ENCODE data around the gene PLD5.

Gene PLD5

GRCh38 chr1:242524571-242525359 lies at the start of gene PLD5:
Gene PLD5, minus strand, starts transcription at chr1:242524697.
- no peak for DNase-seq (ENCODE audit: low spot score)
- Mint-ChIP-seq H3K27me3 (ENCODE audit: low read depth) (peaks cover 43% of the 10 kb centered on the region), H3K4me1 (ENCODE audit: low read depth) (peaks cover 2% of the 10 kb centered on the region), H3K4me3 (peak within 1 kb of the TSS; percentile 38), H3K27ac (no peak within 1 kb of the TSS), H3K36me3 (ENCODE audit: low read depth) (no peaks in the 10 kb centered on the region), H3K9me3 (no peaks in the 10 kb centered on the region)

GRCh38 chr1:242569867-242570266 lies 45.4 kb upstream of the PLD5 start:
- DNase-seq (ENCODE audit: low spot score): no peak
- no peak overlapping the region for H3K4me3 Mint-ChIP-seq
- H3K36me3 Mint-ChIP-seq (ENCODE audit: low read depth): no peaks in the 10 kb centered on the region
- no peak overlapping the region for H3K27ac Mint-ChIP-seq
- H3K27me3 Mint-ChIP-seq (ENCODE audit: low read depth): no peaks in the 10 kb centered on the region
- H3K9me3 Mint-ChIP-seq: no peaks in the 10 kb centered on the region
- no peaks in the 10 kb centered on the region for H3K4me1 Mint-ChIP-seq (ENCODE audit: low read depth)

- no peak overlapping the region for H3K4me3 Mint-ChIP-seq
- DNase-seq (ENCODE audit: low spot score): no peak
- H3K27ac Mint-ChIP-seq: no peak overlapping the region
- no peaks in the 10 kb centered on the region for H3K4me1 Mint-ChIP-seq (ENCODE audit: low read depth)
- H3K9me3 Mint-ChIP-seq: no peaks in the 10 kb centered on the region
- H3K27me3 Mint-ChIP-seq (ENCODE audit: low read depth): no peaks in the 10 kb centered on the region
- H3K36me3 Mint-ChIP-seq (ENCODE audit: low read depth): no peaks in the 10 kb centered on the region
Measured at GRCh38 chr1:242568666-242569065, 44.2 kb upstream of the PLD5 start.

- no peaks in the 10 kb centered on the region for H3K4me1 Mint-ChIP-seq (ENCODE audit: low read depth)
- no peak overlapping the region for H3K4me3 Mint-ChIP-seq
- H3K27ac Mint-ChIP-seq: no peak overlapping the region
- no peaks in the 10 kb centered on the region for H3K27me3 Mint-ChIP-seq (ENCODE audit: low read depth)
- H3K9me3 Mint-ChIP-seq: no peaks in the 10 kb centered on the region
- no peaks in the 10 kb centered on the region for H3K36me3 Mint-ChIP-seq (ENCODE audit: low read depth)
- DNase-seq (ENCODE audit: low spot score): no peak
Measured at GRCh38 chr1:242567596-242567995, 43.1 kb upstream of the PLD5 start.

- no peak overlapping the region for H3K4me3 Mint-ChIP-seq
- no peak for DNase-seq (ENCODE audit: low spot score)
- no peaks in the 10 kb centered on the region for H3K36me3 Mint-ChIP-seq (ENCODE audit: low read depth)
- no peaks in the 10 kb centered on the region for H3K27me3 Mint-ChIP-seq (ENCODE audit: low read depth)
- no peaks in the 10 kb centered on the region for H3K4me1 Mint-ChIP-seq (ENCODE audit: low read depth)
- no peaks in the 10 kb centered on the region for H3K9me3 Mint-ChIP-seq
- no peak overlapping the region for H3K27ac Mint-ChIP-seq
Measured at GRCh38 chr1:242556759-242557158, 32.3 kb upstream of the PLD5 start.

- DNase-seq (ENCODE audit: low spot score): no peak
- H3K36me3 Mint-ChIP-seq (ENCODE audit: low read depth): no peaks in the 10 kb centered on the region
- H3K9me3 Mint-ChIP-seq: no peaks in the 10 kb centered on the region
Measured at GRCh38 chr1:242556276-242556675, 31.8 kb upstream of the PLD5 start.

GRCh38 chr1:242554577-242554976 lies 30.1 kb upstream of the PLD5 start:
- H3K27me3 Mint-ChIP-seq (ENCODE audit: low read depth): no peaks in the 10 kb centered on the region
- no peak overlapping the region for H3K4me3 Mint-ChIP-seq
- H3K27ac Mint-ChIP-seq: no peak overlapping the region
- H3K9me3 Mint-ChIP-seq: no peaks in the 10 kb centered on the region
- H3K36me3 Mint-ChIP-seq (ENCODE audit: low read depth): no peaks in the 10 kb centered on the region
- H3K4me1 Mint-ChIP-seq (ENCODE audit: low read depth): no peaks in the 10 kb centered on the region
- no peak for DNase-seq (ENCODE audit: low spot score)

More at GRCh38 chr1:242556276-242556675, 31.8 kb upstream of the PLD5 start:
- Mint-ChIP-seq H3K4me1 (ENCODE audit: low read depth) (no peaks in the 10 kb centered on the region), H3K4me3 (no peak overlapping the region), H3K27me3 (ENCODE audit: low read depth) (no peaks in the 10 kb centered on the region), H3K27ac (no peak overlapping the region)

- H3K4me3 Mint-ChIP-seq: no peak overlapping the region
- no peaks in the 10 kb centered on the region for H3K9me3 Mint-ChIP-seq
- H3K27ac Mint-ChIP-seq: no peak overlapping the region
- no peak for DNase-seq (ENCODE audit: low spot score)
- H3K4me1 Mint-ChIP-seq (ENCODE audit: low read depth): no peaks in the 10 kb centered on the region
- no peaks in the 10 kb centered on the region for H3K27me3 Mint-ChIP-seq (ENCODE audit: low read depth)
- no peaks in the 10 kb centered on the region for H3K36me3 Mint-ChIP-seq (ENCODE audit: low read depth)
Measured at GRCh38 chr1:242546849-242547729, 22.6 kb upstream of the PLD5 start.

GRCh38 chr1:242546441-242546840 lies 21.9 kb upstream of the PLD5 start:
- no peaks in the 10 kb centered on the region for H3K36me3 Mint-ChIP-seq (ENCODE audit: low read depth)
- H3K27me3 Mint-ChIP-seq (ENCODE audit: low read depth): no peaks in the 10 kb centered on the region
- no peak overlapping the region for H3K27ac Mint-ChIP-seq
- no peaks in the 10 kb centered on the region for H3K4me1 Mint-ChIP-seq (ENCODE audit: low read depth)
- DNase-seq (ENCODE audit: low spot score): no peak
- no peak overlapping the region for H3K4me3 Mint-ChIP-seq
- H3K9me3 Mint-ChIP-seq: no peaks in the 10 kb centered on the region

GRCh38 chr1:242544071-242544470 lies 19.6 kb upstream of the PLD5 start:
- Mint-ChIP-seq H3K27ac (no peak overlapping the region), H3K4me3 (no peak overlapping the region), H3K36me3 (ENCODE audit: low read depth) (no peaks in the 10 kb centered on the region), H3K9me3 (no peaks in the 10 kb centered on the region), H3K27me3 (ENCODE audit: low read depth) (no peaks in the 10 kb centered on the region), H3K4me1 (ENCODE audit: low read depth) (no peaks in the 10 kb centered on the region)
- no peak for DNase-seq (ENCODE audit: low spot score)

- H3K4me3 Mint-ChIP-seq: no peak overlapping the region
Measured at GRCh38 chr1:242542271-242542670, 17.8 kb upstream of the PLD5 start.

GRCh38 chr1:242535986-242536385 lies 11.5 kb upstream of the PLD5 start:
- DNase-seq (ENCODE audit: low spot score): no peak
- no peaks in the 10 kb centered on the region for H3K36me3 Mint-ChIP-seq (ENCODE audit: low read depth)
- H3K27ac Mint-ChIP-seq: no peak overlapping the region
- H3K4me3 Mint-ChIP-seq: no peak overlapping the region
- H3K27me3 Mint-ChIP-seq (ENCODE audit: low read depth): no peaks in the 10 kb centered on the region
- no peaks in the 10 kb centered on the region for H3K9me3 Mint-ChIP-seq
- no peaks in the 10 kb centered on the region for H3K4me1 Mint-ChIP-seq (ENCODE audit: low read depth)

More at GRCh38 chr1:242542271-242542670, 17.8 kb upstream of the PLD5 start:
- no peaks in the 10 kb centered on the region for H3K27me3 Mint-ChIP-seq (ENCODE audit: low read depth)
- no peaks in the 10 kb centered on the region for H3K4me1 Mint-ChIP-seq (ENCODE audit: low read depth)
- no peak overlapping the region for H3K27ac Mint-ChIP-seq
- no peaks in the 10 kb centered on the region for H3K9me3 Mint-ChIP-seq
- no peaks in the 10 kb centered on the region for H3K36me3 Mint-ChIP-seq (ENCODE audit: low read depth)
- no peak for DNase-seq (ENCODE audit: low spot score)

GRCh38 chr1:242534753-242535152 lies 10.3 kb upstream of the PLD5 start:
- Mint-ChIP-seq H3K9me3 (no peaks in the 10 kb centered on the region), H3K27ac (no peak overlapping the region), H3K27me3 (ENCODE audit: low read depth) (no peaks in the 10 kb centered on the region), H3K4me3 (no peak overlapping the region), H3K36me3 (ENCODE audit: low read depth) (no peaks in the 10 kb centered on the region), H3K4me1 (ENCODE audit: low read depth) (no peaks in the 10 kb centered on the region)
- DNase-seq (ENCODE audit: low spot score): no peak

- H3K27me3 Mint-ChIP-seq (ENCODE audit: low read depth): peaks cover 9% of the 10 kb centered on the region
- no peaks in the 10 kb centered on the region for H3K36me3 Mint-ChIP-seq (ENCODE audit: low read depth)
- H3K9me3 Mint-ChIP-seq: no peaks in the 10 kb centered on the region
- H3K4me1 Mint-ChIP-seq (ENCODE audit: low read depth): no peaks in the 10 kb centered on the region
- H3K4me3 Mint-ChIP-seq: no peak overlapping the region
- H3K27ac Mint-ChIP-seq: no peak overlapping the region
- DNase-seq (ENCODE audit: low spot score): no peak
Measured at GRCh38 chr1:242530761-242531160, 6.3 kb upstream of the PLD5 start.

Measured in T-helper 2 cell treated with Interferon-gamma antibody and Interleukin-4, amounts not matched to agents 5 μg/mL and 100 μg/mL, for 36 hours (primary cell).